Thyroid gland (tissue), 4 donors: ENCODE measurements around the gene CYP2F1.

Source experiments
- CTCF ChIP-seq, 6 experiments: fragments of 200-600 bp in 3 of 6; fragments of 450-650 bp in 3 of 6; sonication (generic) in 3 of 6; IDR thresholded peaks; one replicate each; pipeline ENCODE4 v1.5.1; 2016 to 2019; ENCODE audit warnings: antibody characterized with exemption in 6 of 6, mild to moderate bottlenecking in 2 of 6, inconsistent platforms in 1 of 6, moderate library complexity in 1 of 6
- POLR2A ChIP-seq, 2 donors: fragments of 450-650 bp; IDR thresholded peaks; one replicate each; pipeline ENCODE4 v1.6.1; 2017; ENCODE audit warnings: antibody characterized with exemption in 2 of 2, mild to moderate bottlenecking in 2 of 2, moderate library complexity in 1 of 2

- TF ChIP-seq POLR2A (IDR thresholded peaks at IDR 0.05) (no peak), CTCF (IDR thresholded peaks at IDR 0.05) (no peak)
Observed at GRCh38 chr19:41098762-41099161, 15.5 kb upstream of the CYP2F1 start.
